OCI-LY1 (cell line): ENCODE results near the gene ADAMTSL3.
"Not testable (repeated sequence)": the region's sequence is repeated elsewhere in the genome, so short reads cannot be mapped to it uniquely, and the experiment has no call there.

Experiments used
- H2AFZ ChIP-seq: fragments of 200-600 bp; sonication (generic), shearing (Covaris generic); 2 replicates; pipeline ENCODE4 v1.6.0; 2014; ENCODE audit warnings: antibody characterized with exemption, mild to moderate bottlenecking, low read length
- H3F3A ChIP-seq: fragments of 200-600 bp; sonication (generic), shearing (Covaris generic); 2 replicates; pipeline ENCODE4 v1.6.0; 2014; ENCODE audit warnings: mild to moderate bottlenecking, antibody characterized with exemption, low read length, moderate library complexity; ENCODE audit not compliant: insufficient read depth
- H3K27ac ChIP-seq: fragments of 200-600 bp; sonication (generic); 2 replicates; pipeline ENCODE4 v1.5.1; 2014; ENCODE audit warnings: low read length, mixed run types, mild to moderate bottlenecking, low read depth; ENCODE audit not compliant: poor library complexity, severe bottlenecking
- H3K27me3 ChIP-seq: fragments of 200-600 bp; sonication (generic); 2 replicates; pipeline ENCODE4 v1.6.0; 2014; ENCODE audit warnings: antibody characterized with exemption, mild to moderate bottlenecking, low read length, moderate library complexity; ENCODE audit not compliant: insufficient read depth
- H3K36me3 ChIP-seq: fragments of 200-600 bp; sonication (generic); 2 replicates; pipeline ENCODE4 v1.6.1; 2014; ENCODE audit warnings: mild to moderate bottlenecking, antibody characterized with exemption, low read length, moderate library complexity, mixed read lengths; ENCODE audit not compliant: insufficient read depth
- H3K4me1 ChIP-seq: fragments of 200-600 bp; sonication (generic); 2 replicates; pipeline ENCODE4 v1.5.1; 2014; ENCODE audit warnings: mild to moderate bottlenecking, low read length, moderate library complexity; ENCODE audit not compliant: insufficient read depth, severe bottlenecking
- H3K4me2 ChIP-seq: fragments of 200-600 bp; sonication (generic), shearing (Covaris generic); 2 replicates; pipeline ENCODE4 v1.6.1; 2014; ENCODE audit warnings: low read length
- H3K4me3 ChIP-seq: fragments of 200-600 bp; sonication (generic); 2 replicates; pipeline ENCODE4 v1.5.1; 2014; ENCODE audit warnings: low read length, low read depth, mild to moderate bottlenecking, mixed read lengths; ENCODE audit not compliant: poor library complexity, severe bottlenecking
- H3K79me2 ChIP-seq: fragments of 200-600 bp; shearing (Covaris generic); 2 replicates; pipeline ENCODE4 v1.6.1; 2016; ENCODE audit warnings: mixed run types, low read length, mixed read lengths; ENCODE audit not compliant: insufficient read depth
- H3K9ac ChIP-seq: fragments of 200-600 bp; sonication (generic), shearing (Covaris generic); 2 replicates; pipeline ENCODE4 v1.6.1; 2014; ENCODE audit warnings: mild to moderate bottlenecking, low read length, mixed read lengths
- H3K9me2 ChIP-seq: fragments of 200-600 bp; sonication (generic), shearing (Covaris generic); 2 replicates; pipeline ENCODE4 v1.6.1; 2014; ENCODE audit warnings: low read depth, mild to moderate bottlenecking, low read length, mixed read lengths
- H3K9me3 ChIP-seq: fragments of 200-600 bp; shearing (Covaris generic); 2 replicates; pipeline ENCODE4 v1.6.1; 2014; ENCODE audit warnings: low read length, mixed read lengths
- H4K20me1 ChIP-seq: fragments of 200-600 bp; sonication (generic), shearing (Covaris generic); 2 replicates; pipeline ENCODE4 v1.6.0; 2016; ENCODE audit warnings: mild to moderate bottlenecking, low read length; ENCODE audit not compliant: insufficient read depth
- EZH2 ChIP-seq: fragments of 200-600 bp; sonication (generic), shearing (Covaris generic); IDR thresholded peaks from 2 replicates; pipeline ENCODE4 v1.8.0; 2017; ENCODE audit warnings: borderline replicate concordance, mixed run types, mild to moderate bottlenecking, antibody characterized with exemption, low read length, moderate library complexity, mixed read lengths
- TF ChIP-seq, protein P1 (sequence below): fragments of 200-600 bp; sonication (generic), shearing (Covaris generic); IDR thresholded peaks from 2 replicates; pipeline ENCODE4 v1.5.1; 2017; ENCODE audit warnings: mild to moderate bottlenecking, antibody characterized with exemption, low read length, moderate library complexity, mixed read lengths

The ADAMTSL3 gene

DNA sequence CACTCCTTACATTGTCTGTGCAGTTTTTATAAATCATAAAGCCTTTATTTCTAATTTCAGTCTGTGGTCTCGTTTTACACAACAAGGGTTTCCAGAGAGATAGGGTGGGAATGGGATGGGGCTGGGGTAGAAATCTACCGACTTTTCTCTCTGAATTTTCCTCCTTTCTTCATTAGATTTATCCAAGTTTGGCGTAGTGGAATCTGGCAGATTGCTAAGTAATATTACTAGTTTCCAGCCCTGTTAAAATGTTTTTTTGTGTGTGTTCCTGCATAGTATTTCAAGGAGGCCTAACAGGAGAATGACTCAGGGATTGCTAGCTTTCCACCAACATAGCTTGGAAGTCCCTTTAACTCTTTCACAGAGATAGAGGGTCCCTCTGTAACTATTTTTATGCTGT, 396.2 kb downstream of the ADAMTSL3 start:
- H3F3A ChIP-seq, result no peaks in the 10 kb centered on the region
- no peak overlapping the region for H3K4me2 ChIP-seq
- TF ChIP-seq, protein P1, sequence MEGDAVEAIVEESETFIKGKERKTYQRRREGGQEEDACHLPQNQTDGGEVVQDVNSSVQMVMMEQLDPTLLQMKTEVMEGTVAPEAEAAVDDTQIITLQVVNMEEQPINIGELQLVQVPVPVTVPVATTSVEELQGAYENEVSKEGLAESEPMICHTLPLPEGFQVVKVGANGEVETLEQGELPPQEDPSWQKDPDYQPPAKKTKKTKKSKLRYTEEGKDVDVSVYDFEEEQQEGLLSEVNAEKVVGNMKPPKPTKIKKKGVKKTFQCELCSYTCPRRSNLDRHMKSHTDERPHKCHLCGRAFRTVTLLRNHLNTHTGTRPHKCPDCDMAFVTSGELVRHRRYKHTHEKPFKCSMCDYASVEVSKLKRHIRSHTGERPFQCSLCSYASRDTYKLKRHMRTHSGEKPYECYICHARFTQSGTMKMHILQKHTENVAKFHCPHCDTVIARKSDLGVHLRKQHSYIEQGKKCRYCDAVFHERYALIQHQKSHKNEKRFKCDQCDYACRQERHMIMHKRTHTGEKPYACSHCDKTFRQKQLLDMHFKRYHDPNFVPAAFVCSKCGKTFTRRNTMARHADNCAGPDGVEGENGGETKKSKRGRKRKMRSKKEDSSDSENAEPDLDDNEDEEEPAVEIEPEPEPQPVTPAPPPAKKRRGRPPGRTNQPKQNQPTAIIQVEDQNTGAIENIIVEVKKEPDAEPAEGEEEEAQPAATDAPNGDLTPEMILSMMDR, result no peak
- no peak for TF ChIP-seq EZH2

DNA sequence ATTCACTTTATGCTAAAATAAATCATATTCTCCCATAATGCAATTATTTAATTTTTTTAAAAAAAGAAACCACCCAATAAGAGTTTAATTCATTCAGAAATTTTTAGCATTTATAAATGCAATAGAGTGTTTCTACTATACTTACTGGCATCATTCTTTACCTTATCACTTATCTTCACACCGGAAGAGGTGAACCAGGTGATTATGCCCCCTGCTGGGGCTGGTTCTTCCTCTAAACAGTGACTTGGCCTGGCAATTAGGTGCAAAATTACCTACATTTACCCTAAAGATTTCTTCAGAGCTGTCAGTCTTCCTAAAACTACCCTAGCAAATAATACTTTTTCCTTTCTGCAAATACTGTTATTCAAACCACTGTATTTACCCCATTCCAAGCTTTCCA, 397.2 kb downstream of the ADAMTSL3 start:
- not testable (repeated sequence) for H3K4me1 ChIP-seq, H3K4me2 ChIP-seq

More for the DNA sequence above, 396.2 kb downstream of the ADAMTSL3 start:
- Histone ChIP-seq H3K4me1 (no peaks in the 10 kb centered on the region), H2AFZ (no peak overlapping the region), H3K9me3 (no peaks in the 10 kb centered on the region), H3K4me3 (no peak overlapping the region), H4K20me1 (no peaks in the 10 kb centered on the region), H3K27ac (no peak overlapping the region), H3K27me3 (no peaks in the 10 kb centered on the region), H3K9me2 (no peaks in the 10 kb centered on the region), H3K79me2 (no peaks in the 10 kb centered on the region), H3K36me3 (no peaks in the 10 kb centered on the region), H3K9ac (no peak overlapping the region)

DNA sequence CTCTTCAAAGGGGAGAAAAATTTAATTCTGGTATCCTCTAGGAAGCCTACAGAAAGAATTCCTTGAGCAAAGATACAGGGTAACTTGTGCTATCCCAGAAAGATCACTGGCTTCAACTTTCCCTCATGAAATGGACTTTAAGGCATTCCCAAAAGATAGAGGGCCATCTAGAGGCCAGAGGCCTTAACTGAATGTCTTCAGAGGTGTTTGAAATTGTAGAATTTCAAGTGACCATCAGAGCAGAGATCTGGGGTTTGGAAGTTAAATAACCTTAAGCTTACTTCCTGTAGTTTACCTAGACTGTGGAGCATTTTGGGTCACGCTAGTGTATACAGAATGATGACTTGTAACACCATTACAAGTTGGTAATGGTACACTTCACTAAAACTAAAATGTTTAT, 400.6 kb downstream of the ADAMTSL3 start:
- H3K36me3 ChIP-seq, H3K4me3 ChIP-seq, H3K9ac ChIP-seq, H3K9me2 ChIP-seq, H3K9me3 ChIP-seq, H2AFZ ChIP-seq, H3K4me2 ChIP-seq, H3K79me2 ChIP-seq, H4K20me1 ChIP-seq, H3K27ac ChIP-seq, H3F3A ChIP-seq, H3K27me3 ChIP-seq, H3K4me1 ChIP-seq: not testable (repeated sequence)

More for the DNA sequence above, 397.2 kb downstream of the ADAMTSL3 start:
- H2AFZ ChIP-seq, H3K9ac ChIP-seq, H3K27me3 ChIP-seq, H3K9me2 ChIP-seq, H3K4me3 ChIP-seq, H3K79me2 ChIP-seq, H3K36me3 ChIP-seq, H3K27ac ChIP-seq, H3K9me3 ChIP-seq, H3F3A ChIP-seq, H4K20me1 ChIP-seq: not testable (repeated sequence)

DNA sequence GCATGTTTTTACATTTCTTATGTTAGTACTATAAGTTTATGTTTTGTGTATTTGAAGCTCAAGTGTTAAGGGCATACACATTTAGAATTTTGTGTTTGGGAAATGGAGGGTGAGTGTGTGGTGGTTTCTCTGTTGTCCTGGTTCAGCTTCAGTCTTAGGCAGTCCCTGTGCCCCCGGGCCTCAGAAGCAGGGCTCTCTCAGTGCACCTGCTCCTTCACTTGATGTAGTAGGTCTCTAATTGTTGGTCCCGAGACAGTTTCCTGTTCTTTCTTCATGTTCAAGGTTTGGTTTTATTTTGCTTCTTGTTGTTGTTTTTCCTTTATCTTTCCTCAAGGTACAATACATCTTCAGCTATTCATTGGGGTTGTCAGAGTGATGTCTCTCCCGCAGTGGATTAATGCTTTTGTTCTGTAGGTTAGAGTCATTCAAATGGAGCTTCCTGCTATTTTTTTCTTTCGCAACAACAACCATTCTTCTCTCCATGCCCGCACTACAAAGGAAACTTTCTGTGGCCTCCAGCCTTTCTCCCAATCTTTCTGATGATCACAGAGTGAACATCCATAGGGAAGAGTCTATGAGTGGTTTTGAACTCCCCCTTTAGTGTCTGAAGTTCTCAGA, 403.9 kb downstream of the ADAMTSL3 start:
- Histone ChIP-seq H3K9me3 (no peaks in the 10 kb centered on the region), H3K9ac (no peak overlapping the region), H3K79me2 (no peaks in the 10 kb centered on the region), H3K27ac (no peak overlapping the region), H3K9me2 (no peaks in the 10 kb centered on the region), H3K36me3 (no peaks in the 10 kb centered on the region), H3K4me1 (no peaks in the 10 kb centered on the region), H3K4me2 (no peak overlapping the region), H3K27me3 (no peaks in the 10 kb centered on the region), H4K20me1 (no peaks in the 10 kb centered on the region), H3F3A (no peaks in the 10 kb centered on the region), H2AFZ (no peak overlapping the region), H3K4me3 (no peak overlapping the region)
- no peak for TF ChIP-seq EZH2
- TF ChIP-seq, protein P1, result no peak

DNA sequence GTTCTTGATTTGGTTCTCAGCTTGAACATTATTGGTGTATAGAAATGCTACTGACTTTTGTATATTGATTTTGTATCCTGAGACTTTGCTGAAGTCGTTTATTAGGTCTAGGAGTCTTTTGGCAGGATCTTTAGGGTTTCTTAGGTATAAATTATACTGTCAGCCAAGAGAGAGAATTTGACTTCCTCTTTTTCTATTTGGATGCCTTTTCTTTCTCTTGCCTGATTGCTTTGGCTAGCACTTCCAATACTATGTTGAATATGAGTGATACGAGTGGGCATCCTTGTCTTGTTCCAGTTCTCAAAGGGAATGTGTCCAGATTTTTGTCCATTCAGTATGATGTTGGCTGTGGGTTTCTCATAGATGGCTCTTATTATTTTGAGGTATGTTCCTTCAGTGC, 409.8 kb downstream of the ADAMTSL3 start:
- not testable (repeated sequence) for H4K20me1 ChIP-seq, H3K9ac ChIP-seq, H3K9me2 ChIP-seq, H3K4me1 ChIP-seq, H3K4me3 ChIP-seq, H3K79me2 ChIP-seq, H3K4me2 ChIP-seq, H3K9me3 ChIP-seq, H2AFZ ChIP-seq, H3K27ac ChIP-seq, H3K36me3 ChIP-seq, H3K27me3 ChIP-seq, H3F3A ChIP-seq

DNA sequence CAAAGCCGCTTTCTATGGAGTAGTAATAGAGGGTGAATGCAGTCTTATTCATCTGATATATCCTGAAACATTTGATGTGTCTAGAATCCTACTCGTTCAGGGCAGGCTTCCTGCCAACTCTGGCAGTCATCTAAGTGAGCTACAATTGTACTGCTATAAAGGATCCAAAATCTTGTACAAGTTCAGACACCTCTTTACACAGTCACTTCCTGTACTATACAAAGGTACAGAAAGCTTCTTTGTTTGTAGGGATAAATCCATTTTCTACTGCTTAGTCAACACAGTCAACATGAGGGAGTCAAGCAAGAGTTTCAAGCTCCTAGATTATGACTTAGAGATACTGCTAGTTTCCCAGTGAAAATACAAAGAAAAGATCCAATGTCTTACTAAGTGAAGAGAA, 414.8 kb downstream of the ADAMTSL3 start:
- H3K4me1 ChIP-seq, H3K27ac ChIP-seq: not testable (repeated sequence)

More for the DNA sequence above, 414.8 kb downstream of the ADAMTSL3 start:
- not testable (repeated sequence) for H3F3A ChIP-seq, H3K4me2 ChIP-seq, H2AFZ ChIP-seq, H3K36me3 ChIP-seq, H3K27me3 ChIP-seq, H3K79me2 ChIP-seq, H3K9ac ChIP-seq, H3K4me3 ChIP-seq, H3K9me2 ChIP-seq, H4K20me1 ChIP-seq, H3K9me3 ChIP-seq
